Left lung (tissue), 10 donors: ENCODE measurements around the gene SUGP1. TPM values are rescaled to one million over a fixed set of nuclear protein-coding genes. Genes with fewer than 3 reads are reported as not detected.

Source experiments
- ATAC-seq: fragments of 200-7000 bp; cut with Tn5 transposase; one replicate; pipeline ENCODE4 v1.9.1; 2020; ENCODE audit warnings: moderate library complexity
- DNase-seq, 4 donors: peaks; one replicate each; pipeline ENCODE4 v3.0.0-alpha.2; 2013 to 2020
- H3K27ac ChIP-seq, 2 donors: fragments of 200-600 bp; sonication (generic) in 1 of 2; one replicate each; pipeline versions ENCODE4 v1.5.0 to v1.8.0; 2020 to 2021
- H3K27me3 ChIP-seq, 2 donors: fragments of 200-600 bp; sonication (generic) in 1 of 2; one replicate each; pipeline versions ENCODE4 v1.5.0 to v1.8.0; 2020 to 2021
- H3K36me3 ChIP-seq, 2 donors: fragments of 200-600 bp; sonication (generic) in 1 of 2; one replicate each; pipeline versions ENCODE4 v1.5.0 to v1.8.0; 2020 to 2021
- H3K4me1 ChIP-seq, 2 donors: fragments of 200-600 bp; one replicate each; pipeline ENCODE4 v1.8.0; 2021
- H3K4me3 ChIP-seq, 2 donors: fragments of 200-600 bp; sonication (generic) in 1 of 2; one replicate each; pipeline versions ENCODE4 v1.5.0 to v1.8.0; 2020 to 2021; ENCODE audit warnings: mild to moderate bottlenecking in 1 of 2
- H3K9me3 ChIP-seq, 2 donors: fragments of 200-600 bp; sonication (generic) in 1 of 2; one replicate each; pipeline versions ENCODE4 v1.5.0 to v1.8.0; 2020 to 2021
- intact Hi-C, 2 donors: fragments of 100-400 bp; cut with DNase I; formaldehyde crosslinking; loops; one replicate each; pipeline versions ENCODE4 v1.11.2 to v1.14.2; 2022
- polyA plus RNA-seq, 6 donors: library from polyadenylated mRNA; unstranded; fragments of 120-200 nt; gene quantifications; one replicate each; pipeline ENCODE4 v1.2.1, GENCODE V29; 2013; ENCODE audit not compliant: insufficient read length in 6 of 6
- total RNA-seq, 2 donors: library from RNA; stranded (reverse); fragmentation: NEBNext Ultra II Directional; extraction: Animal tissue kit (Norgen Biotek cat#: 25700); gene quantifications; one replicate each; pipeline ENCODE4 v1.2.1, GENCODE V29; 2021
- TF ChIP-seq, protein P1 (sequence below), 2 donors: fragments of 200-600 bp; sonication (generic) in 1 of 2; IDR thresholded peaks; one replicate each; pipeline versions ENCODE4 v1.5.0 to v1.8.0; 2021; ENCODE audit warnings: antibody characterized with exemption in 2 of 2
- donor health status: DM: no; HTN: yes; CAD: no.
- donor health status: DM: no; HTN: no; CAD: no.

The SUGP1 gene
- total and polyA plus RNA-seq, 8 donors = 35.6 to 52.4 (median 45.9) TPM

DNA sequence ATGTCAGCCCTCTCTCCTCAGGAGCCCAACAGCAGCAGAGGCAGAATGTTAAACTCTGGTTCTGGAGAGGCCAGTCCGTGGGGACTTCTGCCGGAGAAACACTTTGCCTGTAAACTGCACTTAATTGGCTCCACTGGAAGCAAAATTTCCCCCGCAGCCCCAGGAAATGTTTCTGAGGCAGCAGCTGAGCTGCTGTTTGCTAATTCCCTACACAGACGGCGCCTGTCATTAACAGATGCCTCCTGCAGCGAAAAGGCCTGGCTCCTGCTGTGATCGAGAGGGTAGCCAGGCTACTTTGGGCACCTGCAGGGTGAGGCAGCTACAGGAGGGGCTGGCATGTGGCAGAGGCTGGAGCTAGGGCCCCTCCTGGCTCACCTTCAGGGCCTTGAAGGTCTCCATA is 42.0 kb downstream of the SUGP1 start:
- Histone ChIP-seq H3K9me3 (no peaks in the 10 kb centered on the region), H3K27ac (no peak overlapping the region), H3K4me3 (no peak overlapping the region), H3K36me3 (peaks cover 0 to 89% of the 10 kb centered on the region in 2 donors), H3K4me1 (peaks cover 0 to 4% of the 10 kb centered on the region in 2 donors), H3K27me3 (peaks cover 0 to 16% of the 10 kb centered on the region in 2 donors)
- ATAC-seq = no peak
- intact Hi-C loops = no loop called here
- DNase-seq = no peak
- TF ChIP-seq, protein P1, sequence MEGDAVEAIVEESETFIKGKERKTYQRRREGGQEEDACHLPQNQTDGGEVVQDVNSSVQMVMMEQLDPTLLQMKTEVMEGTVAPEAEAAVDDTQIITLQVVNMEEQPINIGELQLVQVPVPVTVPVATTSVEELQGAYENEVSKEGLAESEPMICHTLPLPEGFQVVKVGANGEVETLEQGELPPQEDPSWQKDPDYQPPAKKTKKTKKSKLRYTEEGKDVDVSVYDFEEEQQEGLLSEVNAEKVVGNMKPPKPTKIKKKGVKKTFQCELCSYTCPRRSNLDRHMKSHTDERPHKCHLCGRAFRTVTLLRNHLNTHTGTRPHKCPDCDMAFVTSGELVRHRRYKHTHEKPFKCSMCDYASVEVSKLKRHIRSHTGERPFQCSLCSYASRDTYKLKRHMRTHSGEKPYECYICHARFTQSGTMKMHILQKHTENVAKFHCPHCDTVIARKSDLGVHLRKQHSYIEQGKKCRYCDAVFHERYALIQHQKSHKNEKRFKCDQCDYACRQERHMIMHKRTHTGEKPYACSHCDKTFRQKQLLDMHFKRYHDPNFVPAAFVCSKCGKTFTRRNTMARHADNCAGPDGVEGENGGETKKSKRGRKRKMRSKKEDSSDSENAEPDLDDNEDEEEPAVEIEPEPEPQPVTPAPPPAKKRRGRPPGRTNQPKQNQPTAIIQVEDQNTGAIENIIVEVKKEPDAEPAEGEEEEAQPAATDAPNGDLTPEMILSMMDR (IDR thresholded peaks at IDR 0.05) = no peak

DNA sequence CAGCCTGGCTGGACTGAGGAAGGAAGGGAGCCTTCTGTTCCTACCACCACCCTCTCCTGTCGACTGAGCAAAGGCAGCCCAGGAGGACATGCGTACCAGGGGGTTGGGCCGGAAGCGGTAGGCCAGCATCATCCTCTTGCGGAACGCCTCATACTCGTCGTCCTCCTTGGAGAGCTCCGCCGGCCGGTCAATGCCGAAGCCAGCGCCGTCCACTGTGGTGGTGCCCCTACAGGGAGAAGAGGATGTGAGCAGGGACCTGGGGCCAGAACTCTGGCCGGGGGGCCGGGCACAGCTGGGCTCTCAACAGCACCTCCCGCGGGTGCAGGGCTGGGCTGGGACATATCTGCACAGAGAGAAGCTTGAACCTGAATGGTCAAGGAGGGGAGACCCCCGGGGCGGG is 43.5 kb downstream of the SUGP1 start:
- H3K9me3 ChIP-seq = no peaks in the 10 kb centered on the region
- DNase-seq (no peak), ATAC-seq (no peak)
- H3K27me3 ChIP-seq = peaks cover 0 to 29% of the 10 kb centered on the region in 2 donors
- H3K4me1 ChIP-seq = peaks cover 0 to 7% of the 10 kb centered on the region in 2 donors
- TF ChIP-seq, protein P1 (IDR thresholded peaks at IDR 0.05) = no peak
- no peak overlapping the region for H3K27ac ChIP-seq
- H3K36me3 ChIP-seq = peaks cover 0 to 74% of the 10 kb centered on the region in 2 donors
- intact Hi-C loops = no loop called here
- H3K4me3 ChIP-seq = no peak overlapping the region

DNA sequence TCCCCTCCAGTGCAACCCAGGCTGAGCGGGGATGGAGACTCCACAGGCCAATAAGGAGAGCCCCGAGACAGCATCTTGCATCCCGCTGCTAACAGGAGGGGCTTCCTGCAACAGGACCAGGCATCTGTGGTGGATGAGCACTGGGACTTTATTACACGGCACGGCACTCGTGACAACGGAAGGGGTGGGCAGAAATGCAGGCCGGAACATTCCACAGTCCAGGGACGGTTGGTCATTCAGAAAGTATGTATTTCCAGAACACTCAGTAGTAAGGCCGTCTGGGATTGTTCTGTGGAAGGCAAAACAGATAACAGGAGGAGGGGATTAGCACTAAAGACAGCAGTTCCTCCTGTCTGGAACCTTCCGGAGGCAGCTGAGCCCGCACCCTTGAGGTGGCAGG is 43.9 kb downstream of the SUGP1 start:
- Histone ChIP-seq H3K27me3 (peaks cover 0 to 33% of the 10 kb centered on the region in 2 donors), H3K36me3 (peaks cover 0 to 69% of the 10 kb centered on the region in 2 donors), H3K27ac (no peak overlapping the region), H3K4me1 (peaks cover 0 to 7% of the 10 kb centered on the region in 2 donors), H3K4me3 (no peak overlapping the region), H3K9me3 (no peaks in the 10 kb centered on the region)
- no peak for ATAC-seq
- no peak for DNase-seq
- intact Hi-C loops = no loop called here
- TF ChIP-seq, protein P1 (IDR thresholded peaks at IDR 0.05) = no peak

DNA sequence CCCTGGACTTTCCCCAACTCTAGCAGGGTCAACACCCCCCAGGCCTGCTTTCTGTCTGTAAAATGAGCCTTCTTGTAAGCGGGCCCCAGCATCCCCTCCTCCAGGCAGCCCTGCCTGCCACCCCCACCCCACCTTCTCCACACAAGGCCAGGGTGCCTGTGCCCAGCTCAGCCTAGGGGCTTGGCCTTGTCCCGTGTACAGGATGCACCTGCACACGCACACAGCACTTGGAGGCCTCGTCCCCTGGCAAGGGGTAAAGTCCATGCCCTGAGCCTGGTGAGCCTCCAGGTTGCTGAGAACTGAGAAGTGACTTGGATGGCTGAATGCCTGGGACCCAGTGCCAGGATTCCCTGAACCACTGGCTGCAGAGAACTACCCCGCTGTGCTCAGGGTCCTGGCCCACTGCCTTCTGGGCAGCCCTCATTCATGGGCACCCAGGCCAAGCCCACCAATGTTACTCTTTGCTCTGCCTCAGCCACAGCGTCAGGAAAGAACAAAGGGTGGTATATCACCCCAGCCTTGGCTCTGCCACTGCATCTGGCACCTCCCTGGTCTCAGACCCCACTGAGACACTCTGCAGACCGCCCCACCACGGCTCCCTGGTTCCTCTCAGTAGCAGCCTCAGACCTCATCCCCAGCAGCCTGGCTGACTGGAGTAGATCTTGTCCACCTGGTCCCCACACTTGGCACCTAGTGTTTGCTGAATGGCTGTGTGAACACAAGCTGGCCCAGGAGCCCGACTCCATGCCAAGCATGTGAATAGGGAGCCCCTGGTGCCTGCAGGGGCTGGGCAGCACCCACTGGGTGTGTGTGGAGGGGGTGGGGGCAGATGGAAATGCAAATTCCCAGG is 45.4 kb downstream of the SUGP1 start:
- no peak overlapping the region for H3K4me3 ChIP-seq
- no peak overlapping the region for H3K27ac ChIP-seq
- TF ChIP-seq, protein P1 (IDR thresholded peaks at IDR 0.05) = no peak
- peaks cover 0 to 55% of the 10 kb centered on the region in 2 donors for H3K36me3 ChIP-seq
- DNase-seq (no peak), ATAC-seq (no peak)
- intact Hi-C loops = no loop called here
- H3K4me1 ChIP-seq = peaks cover 0 to 7% of the 10 kb centered on the region in 2 donors
- H3K27me3 ChIP-seq = peaks cover 0 to 41% of the 10 kb centered on the region in 2 donors
- H3K9me3 ChIP-seq = no peaks in the 10 kb centered on the region

DNA sequence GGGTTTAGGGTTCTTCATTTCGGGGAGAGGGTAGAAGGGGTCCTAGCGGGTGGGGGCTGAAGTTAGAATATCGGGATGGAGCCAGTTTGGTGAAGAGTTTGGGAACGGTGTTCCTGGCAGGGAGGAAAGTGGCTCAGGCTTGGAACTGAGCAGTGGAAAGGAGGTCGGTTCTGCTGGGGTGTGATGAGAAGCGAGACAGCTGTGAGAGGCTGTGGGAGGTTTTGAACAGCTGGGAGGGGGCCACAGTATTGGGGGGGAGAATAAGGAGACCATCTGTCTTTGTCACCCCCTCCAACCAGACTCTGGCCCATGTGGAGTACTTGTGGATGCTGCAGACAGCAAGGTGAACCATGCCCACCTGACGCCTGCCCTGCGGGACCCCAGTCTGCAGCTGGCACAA is 46.2 kb downstream of the SUGP1 start:
- TF ChIP-seq, protein P1 (IDR thresholded peaks at IDR 0.05) = no peak
- no peak for ATAC-seq
- Histone ChIP-seq H3K9me3 (no peaks in the 10 kb centered on the region), H3K4me3 (no peak overlapping the region), H3K36me3 (peaks cover 0 to 47% of the 10 kb centered on the region in 2 donors), H3K27me3 (peaks cover 0 to 41% of the 10 kb centered on the region in 2 donors), H3K27ac (no peak overlapping the region), H3K4me1 (peaks cover 0 to 7% of the 10 kb centered on the region in 2 donors)
- intact Hi-C loops = no loop called here
- peak in 2 of 4 donors; percentile 66 to 76 for DNase-seq
